Activated gamma-delta T cell treated with anti-CD3 and anti-CD28 coated beads, Interleukin-2, amount 50 U/mL, for 16 hours (primary cell): Measurements from ENCODE around the gene MIA2.
"Not testable (repeated sequence)": the region's sequence is repeated elsewhere in the genome, so short reads cannot be mapped to it uniquely, and the experiment has no call there.

Experiments used
- DNase-seq: peaks from one replicate; pipeline ENCODE4 v3.0.0-alpha.2; 2020; ENCODE audit warnings: low read depth

Gene MIA2

GRCh38 chr14:39267608-39268005 is 33.9 kb downstream of the MIA2 start:
- no peak for DNase-seq

GRCh38 chr14:39268393-39268792 is 34.7 kb downstream of the MIA2 start:
- no peak for DNase-seq

GRCh38 chr14:39272918-39273317 is 39.2 kb downstream of the MIA2 start:
- no peak for DNase-seq

- no peak for DNase-seq
Observed at GRCh38 chr14:39275395-39275794, 41.7 kb downstream of the MIA2 start.

- DNase-seq, result no peak
Observed at GRCh38 chr14:39276005-39276404, 42.3 kb downstream of the MIA2 start.

- DNase-seq, result no peak
Observed at GRCh38 chr14:39276579-39277114, 42.9 kb downstream of the MIA2 start.

- DNase-seq, result no peak
Observed at GRCh38 chr14:39279515-39279914, 45.8 kb downstream of the MIA2 start.

GRCh38 chr14:39280678-39281077 is 47.0 kb downstream of the MIA2 start:
- not testable (repeated sequence) for DNase-seq

GRCh38 chr14:39289523-39289922 is 55.8 kb downstream of the MIA2 start:
- DNase-seq, result no peak

- DNase-seq, result no peak
Observed at GRCh38 chr14:39291701-39292100, 58.0 kb downstream of the MIA2 start.

GRCh38 chr14:39293629-39294028 is 59.9 kb downstream of the MIA2 start:
- DNase-seq, result no peak

GRCh38 chr14:39300389-39300788 is 66.7 kb downstream of the MIA2 start:
- DNase-seq, result not testable (repeated sequence)

GRCh38 chr14:39302124-39302810 is 68.6 kb downstream of the MIA2 start:
- DNase-seq, result no peak

GRCh38 chr14:39303115-39303514 is 69.4 kb downstream of the MIA2 start:
- DNase-seq, result no peak

GRCh38 chr14:39307815-39308214 is 74.1 kb downstream of the MIA2 start:
- no peak for DNase-seq

GRCh38 chr14:39310051-39310450 is 76.3 kb downstream of the MIA2 start:
- no peak for DNase-seq

GRCh38 chr14:39315859-39316444 is 82.2 kb downstream of the MIA2 start:
- no peak for DNase-seq

- no peak for DNase-seq
Observed at GRCh38 chr14:39316830-39317553, 83.3 kb downstream of the MIA2 start.

GRCh38 chr14:39318574-39318973 is 84.9 kb downstream of the MIA2 start:
- DNase-seq, result no peak

GRCh38 chr14:39319381-39319780 is 85.7 kb downstream of the MIA2 start:
- DNase-seq, result no peak

GRCh38 chr14:39320318-39320717 is 86.6 kb downstream of the MIA2 start:
- no peak for DNase-seq

GRCh38 chr14:39322807-39323206 is 89.1 kb downstream of the MIA2 start:
- DNase-seq, result no peak

GRCh38 chr14:39324097-39324496 is 90.4 kb downstream of the MIA2 start:
- DNase-seq, result no peak
